Astrocyte of the hippocampus (primary cell): ENCODE data around the gene HK1.
"Not testable (repeated sequence)": the region's sequence is repeated elsewhere in the genome, so short reads cannot be mapped to it uniquely, and the experiment has no call there.

Experiments
- DNase-seq: peaks from one replicate; pipeline ENCODE4 v3.0.0; 2011; ENCODE audit warnings: low read depth, low spot score

The HK1 gene

DNA sequence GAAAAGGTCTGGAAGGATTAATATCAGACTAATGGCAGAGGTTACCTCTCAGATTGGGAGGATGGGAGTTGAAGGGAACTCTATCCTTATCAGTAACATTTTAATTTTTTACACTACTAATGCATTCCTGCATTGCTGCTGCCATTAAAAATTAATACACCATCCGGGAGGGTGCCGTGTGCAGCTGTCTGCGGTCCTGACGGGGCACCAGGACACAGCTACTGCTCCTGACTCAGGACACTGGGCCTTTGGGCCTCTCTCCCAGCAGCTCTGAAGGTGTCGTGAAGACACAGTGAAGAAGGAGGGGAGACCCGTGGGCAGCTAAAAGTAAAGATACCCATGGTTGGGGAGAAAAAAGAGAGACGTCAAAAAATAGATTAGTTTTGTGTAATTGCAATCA lies 23.4 kb upstream of the HK1 start:
- no peak for DNase-seq

DNA sequence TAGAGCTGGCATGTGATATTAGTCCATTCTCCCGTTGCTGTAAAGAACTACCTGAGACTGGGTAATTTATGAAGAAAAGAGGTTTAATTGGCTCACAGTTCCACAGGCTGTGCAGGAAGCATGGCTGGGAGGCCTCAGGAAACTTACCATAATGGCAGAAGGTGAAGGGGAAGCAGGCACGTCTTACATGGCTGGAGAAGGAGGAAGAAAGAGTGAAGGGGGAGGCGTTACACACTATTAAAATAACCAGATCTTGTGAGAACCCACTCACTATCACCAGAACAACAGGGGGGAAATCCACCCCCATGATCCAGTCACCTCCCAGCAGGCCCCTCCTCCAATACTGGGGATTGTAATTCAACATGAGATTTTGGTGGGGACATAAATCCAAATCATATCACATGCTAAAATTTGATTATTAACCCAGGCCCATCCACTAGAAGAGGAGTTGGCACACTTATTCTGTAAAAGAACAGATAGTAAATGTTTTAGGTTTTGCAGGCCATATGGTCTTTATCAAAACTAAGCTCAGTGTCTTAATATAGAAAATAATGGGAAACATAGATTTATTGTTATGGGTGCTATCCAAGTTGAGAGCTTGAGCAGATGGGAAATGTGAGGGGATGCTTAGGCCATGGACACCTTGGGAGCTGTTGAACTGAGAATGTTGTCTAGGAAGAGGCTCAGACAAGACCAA lies 18.6 kb upstream of the HK1 start:
- no peak for DNase-seq

DNA sequence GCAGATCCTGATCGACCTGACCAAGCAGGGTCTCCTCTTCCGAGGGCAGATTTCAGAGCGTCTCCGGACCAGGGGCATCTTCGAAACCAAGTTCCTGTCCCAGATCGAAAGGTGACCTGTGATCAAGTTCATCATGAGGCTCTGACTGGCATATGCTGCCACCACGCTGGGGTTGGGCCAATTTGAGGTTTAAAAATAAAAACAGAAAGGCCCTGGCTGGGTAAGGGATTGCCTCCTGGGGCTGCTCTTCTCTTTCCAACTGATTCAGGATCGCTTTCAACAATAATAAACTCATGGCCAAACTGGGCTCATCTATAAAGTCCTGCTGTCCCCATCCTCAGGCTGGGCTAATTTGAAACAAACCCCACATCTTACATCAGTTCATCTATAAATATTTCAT lies 17.1 kb upstream of the HK1 start:
- DNase-seq = no peak

DNA sequence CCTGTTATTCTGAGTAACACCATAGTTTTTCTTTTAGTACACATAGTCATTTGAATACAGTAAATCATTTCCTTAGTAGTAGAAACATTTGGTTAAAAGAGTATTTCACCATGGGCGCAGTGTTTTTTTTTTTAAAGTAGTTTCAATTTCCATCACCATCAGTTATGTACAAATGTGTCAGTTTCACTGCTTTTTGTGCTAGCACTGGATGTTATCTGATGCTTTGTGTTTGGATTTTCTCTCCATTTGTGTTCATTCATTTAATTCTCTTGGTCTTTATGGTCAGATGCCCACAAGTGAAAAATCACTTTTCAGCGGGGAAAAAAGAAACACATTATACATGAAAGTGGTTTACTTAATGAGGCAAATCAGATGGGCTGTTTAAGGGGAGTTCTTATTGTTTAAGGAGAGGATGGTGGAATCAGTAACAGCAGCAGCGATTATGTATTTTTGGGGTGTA lies 16.0 kb upstream of the HK1 start:
- no peak for DNase-seq

DNA sequence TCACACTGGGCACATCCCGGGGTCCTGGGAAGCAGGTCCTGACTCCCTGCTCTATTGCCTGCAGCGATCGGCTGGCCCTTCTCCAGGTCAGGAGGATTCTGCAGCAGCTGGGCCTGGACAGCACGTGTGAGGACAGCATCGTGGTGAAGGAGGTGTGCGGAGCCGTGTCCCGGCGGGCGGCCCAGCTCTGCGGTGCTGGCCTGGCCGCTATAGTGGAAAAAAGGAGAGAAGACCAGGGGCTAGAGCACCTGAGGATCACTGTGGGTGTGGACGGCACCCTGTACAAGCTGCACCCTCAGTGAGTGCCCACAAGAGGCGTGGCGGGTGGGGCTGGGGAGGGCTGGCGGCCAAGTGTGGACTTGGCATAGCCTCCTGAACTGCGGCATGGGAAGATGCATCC lies 12.8 kb upstream of the HK1 start:
- no peak for DNase-seq

DNA sequence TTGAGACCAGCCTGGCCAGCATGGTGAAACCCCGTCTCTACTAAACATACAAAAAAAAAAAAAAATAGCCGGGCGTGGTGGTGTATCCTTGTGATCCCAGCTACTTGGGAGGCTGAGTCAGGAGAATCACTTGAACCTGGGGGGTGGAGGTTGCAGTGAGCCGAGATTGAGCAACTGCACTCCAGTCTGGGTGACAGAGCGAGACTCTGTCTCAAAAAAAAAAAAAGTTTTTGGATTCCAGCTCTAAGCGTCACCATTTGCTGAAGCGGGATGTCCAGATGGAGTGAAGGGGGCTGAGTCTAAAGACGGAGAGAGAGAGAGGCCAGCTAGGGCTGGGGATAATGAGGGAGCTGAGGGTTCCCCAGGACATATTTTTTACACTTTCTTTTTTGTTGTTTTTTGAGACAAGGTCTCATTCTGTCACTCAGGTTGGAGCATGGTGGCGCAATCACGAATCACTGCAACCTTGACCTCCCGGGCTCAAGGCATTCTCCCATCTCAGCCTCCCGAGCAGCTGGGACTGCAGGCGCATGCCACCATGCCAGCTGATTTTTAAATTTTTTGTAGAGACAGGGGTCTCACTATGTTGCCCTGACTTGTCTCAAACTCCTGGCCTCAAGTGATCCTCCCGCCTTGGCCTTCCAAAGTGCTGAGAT lies 9.4 kb upstream of the HK1 start:
- DNase-seq = no peak

DNA sequence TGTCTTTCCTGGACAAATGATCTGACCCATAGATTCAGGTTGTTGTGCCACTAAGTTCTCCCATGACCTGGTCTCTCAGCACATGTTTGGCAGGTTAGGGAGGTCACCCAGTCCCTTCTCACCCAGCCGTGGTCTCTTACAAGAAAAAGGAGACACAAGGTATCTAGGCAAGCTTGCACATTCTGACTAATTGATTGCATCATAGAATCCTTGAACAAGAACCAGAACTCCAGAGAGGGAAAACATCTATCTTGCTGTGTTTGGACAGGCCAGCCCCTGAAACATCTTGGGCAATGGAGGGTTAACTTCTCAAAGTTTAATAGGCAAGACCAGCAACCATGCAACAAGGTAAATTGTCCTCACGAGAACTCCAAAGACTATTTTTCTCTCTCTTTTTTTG lies 8.5 kb upstream of the HK1 start:
- no peak for DNase-seq

DNA sequence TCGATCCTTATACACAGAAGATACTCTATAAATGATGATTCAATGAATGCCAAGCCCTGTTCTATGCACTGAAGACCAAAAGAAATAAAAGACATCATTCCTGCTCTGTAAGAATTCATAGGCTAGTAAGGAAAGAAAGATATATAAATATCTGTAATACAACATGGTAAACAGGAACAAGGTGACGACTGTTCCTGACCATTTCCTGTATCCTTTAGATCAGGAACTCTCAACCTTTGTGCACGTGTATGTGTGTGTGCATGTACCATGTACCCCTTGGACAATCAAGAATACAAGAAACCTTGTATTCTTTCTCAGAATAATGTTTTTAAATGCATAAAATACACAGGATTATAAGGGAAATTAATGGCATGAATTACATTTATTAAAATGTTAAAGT lies 7.3 kb upstream of the HK1 start:
- DNase-seq = no peak

DNA sequence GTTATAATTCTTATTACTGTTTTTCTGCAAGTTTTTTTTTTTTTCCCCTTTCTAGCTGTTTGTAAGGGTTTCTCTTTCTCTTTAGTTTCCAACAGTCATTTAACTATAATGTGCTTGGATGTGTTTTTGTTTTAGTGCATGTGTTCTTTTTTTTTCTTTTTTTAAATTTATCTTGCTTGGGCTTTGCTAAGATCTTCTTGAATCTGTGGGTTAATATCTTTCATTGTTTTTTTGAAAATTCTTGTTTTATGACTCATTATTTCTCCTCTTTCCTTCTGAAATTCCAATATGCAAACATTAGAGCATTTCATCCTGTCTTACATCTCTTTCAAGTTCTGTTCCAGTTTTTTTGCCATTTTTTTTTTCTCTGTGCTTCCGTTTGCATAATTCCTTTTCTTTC lies 5.7 kb upstream of the HK1 start:
- no peak for DNase-seq

DNA sequence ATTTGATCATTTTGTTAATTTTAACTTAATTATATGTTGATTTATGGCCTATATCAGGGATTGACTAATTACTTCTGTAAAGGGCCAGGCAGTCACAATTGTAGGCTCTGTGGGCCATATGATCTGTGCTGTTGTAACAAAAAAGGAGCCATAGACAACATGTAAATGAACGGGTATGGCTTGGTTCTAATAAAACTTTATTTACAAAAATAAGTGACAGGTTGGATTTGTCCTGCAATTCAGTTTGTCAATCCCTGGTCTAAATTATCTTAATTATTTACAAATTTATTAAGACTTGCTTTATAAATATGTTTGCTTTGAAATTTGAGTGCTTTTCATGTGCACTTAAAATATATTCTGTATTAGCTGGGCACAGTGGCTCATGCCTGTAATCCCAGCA lies 2.9 kb upstream of the HK1 start:
- no peak for DNase-seq

DNA sequence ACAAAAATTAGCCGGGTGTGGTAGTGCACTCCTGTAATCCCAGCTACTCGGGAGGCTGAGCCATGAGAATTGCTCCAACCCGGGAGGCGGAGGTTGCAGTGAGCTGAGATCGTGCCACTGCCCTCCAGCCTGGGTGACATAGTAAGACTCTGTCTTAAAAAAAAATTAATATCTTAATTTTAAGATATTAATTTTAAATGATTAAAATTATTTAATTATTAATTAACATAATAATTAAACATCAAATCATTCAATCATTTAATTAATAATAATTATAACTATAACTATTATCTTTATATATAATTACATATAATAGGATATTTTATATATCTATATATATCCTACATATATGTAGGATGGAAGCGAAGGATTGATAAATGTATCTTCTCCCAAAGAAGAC lies 1.8 kb upstream of the HK1 start:
- no peak for DNase-seq

DNA sequence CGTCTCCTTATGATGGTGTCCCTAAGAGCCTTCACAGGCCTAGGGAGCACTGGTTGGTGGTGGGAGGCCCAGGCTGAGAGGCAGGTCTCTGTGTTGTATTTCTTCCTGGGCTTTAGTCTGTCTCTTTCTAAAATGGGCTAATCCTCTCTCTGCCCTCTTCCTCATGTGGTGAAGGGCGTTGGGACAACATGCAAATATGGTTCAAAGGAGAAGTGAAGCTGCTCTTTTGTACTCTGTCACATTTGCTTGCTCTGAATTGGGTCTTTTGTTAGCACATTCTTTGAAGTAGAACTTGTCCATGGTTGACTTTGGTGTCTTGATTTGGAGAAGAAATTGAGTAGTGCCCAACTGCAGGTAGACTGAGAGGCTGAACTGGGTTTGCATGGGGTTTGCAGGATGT lies 814 bp downstream of the HK1 start:
- DNase-seq = no peak

DNA sequence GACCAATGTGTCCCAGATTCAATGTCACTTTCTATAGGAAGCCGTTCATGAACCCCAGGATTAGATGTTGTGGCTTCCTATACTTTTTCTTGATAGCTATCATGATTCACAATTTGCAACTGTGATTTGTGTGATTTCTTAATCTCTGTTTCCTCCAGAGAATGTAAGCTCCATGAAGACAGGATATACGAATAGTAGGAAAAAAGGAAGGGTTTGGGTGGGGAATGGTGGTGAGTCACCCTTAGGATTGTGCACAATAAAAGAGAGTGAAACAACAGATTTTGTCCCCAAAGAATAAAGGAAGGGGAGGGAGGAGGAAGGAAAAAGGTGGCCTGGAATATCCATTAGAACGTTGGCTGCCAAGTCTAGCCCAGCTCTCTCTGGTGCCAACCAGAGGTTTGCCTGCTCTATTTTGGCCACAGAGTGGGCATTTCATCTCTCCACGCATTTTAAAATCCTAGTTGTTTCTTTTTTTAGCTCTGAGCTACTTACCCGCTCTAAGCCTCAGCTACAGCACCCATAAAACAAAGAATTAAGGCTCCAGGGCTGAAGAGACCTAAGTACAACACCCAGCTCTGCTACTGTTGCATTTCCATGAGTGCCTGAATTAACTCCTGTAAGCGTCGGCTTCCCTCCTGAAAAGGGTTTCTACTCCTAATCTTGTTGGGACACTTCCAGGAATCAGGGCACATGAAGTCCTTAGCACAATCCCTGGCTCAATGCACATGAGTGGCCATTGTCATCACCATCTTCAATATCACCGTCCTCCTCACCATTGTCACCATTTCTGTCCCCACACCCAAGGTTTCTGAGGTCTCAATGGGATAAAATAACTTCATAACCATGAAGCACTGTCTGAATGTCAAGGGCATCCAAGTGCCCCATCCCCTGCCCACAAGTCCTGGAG lies 3.5 kb downstream of the HK1 start:
- DNase-seq = no peak

DNA sequence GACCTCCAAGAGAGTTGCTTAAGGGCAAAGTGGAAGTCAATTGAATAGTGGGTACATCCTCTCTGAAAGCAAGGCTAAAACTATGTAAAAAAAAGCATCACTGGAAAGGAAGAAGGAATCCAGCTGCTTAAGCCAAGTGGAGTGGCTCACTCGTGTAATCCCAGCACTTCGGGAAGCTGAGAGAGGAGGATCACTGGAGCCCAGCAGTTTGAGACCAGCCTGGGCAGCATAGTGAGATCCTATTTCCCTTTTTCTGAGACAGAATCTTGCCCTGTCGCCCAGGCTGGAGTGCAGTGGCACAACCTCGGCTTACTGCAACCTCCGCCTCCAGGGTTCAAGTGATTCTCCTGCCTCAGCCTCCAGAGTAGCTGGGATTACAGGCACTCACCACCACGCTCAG lies 6.1 kb downstream of the HK1 start:
- DNase-seq = not testable (repeated sequence)

DNA sequence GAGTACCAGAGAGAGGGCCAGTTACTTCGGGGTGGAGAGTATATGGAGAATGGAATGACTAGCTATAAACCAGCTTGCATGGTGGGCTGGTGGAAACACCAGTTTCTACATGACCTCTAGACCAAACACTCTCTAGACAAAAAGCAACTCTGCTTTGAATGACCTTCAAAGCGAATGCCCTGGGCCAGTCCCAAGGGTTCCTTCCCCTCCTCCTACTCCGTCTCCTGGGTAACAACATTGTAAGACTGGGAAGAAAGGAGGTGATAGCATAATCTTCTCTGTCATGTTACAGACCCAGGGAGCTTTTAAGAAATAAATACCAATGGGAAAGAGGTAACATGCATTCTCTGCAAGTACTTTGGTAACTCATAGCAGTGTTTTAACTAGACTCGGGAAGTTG lies 7.4 kb downstream of the HK1 start:
- no peak for DNase-seq

DNA sequence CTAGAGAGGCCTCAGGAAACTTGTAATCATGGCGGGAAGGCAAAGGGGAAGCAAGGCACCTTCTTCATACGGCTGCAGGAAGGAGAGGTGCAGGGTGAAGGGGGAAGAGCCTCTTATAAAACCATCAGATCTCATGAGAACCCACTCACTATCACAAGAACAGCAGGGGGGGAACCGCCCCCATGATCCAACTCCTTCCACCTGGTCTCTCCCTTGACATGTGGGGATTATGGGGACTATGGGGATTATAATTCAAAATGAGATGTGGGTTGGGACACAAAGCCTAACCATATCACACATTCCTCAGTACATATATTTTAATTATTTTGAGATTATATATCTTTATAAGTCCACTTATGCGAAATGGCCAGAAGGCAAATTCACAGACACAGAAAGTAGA lies 8.9 kb downstream of the HK1 start:
- DNase-seq = no peak

DNA sequence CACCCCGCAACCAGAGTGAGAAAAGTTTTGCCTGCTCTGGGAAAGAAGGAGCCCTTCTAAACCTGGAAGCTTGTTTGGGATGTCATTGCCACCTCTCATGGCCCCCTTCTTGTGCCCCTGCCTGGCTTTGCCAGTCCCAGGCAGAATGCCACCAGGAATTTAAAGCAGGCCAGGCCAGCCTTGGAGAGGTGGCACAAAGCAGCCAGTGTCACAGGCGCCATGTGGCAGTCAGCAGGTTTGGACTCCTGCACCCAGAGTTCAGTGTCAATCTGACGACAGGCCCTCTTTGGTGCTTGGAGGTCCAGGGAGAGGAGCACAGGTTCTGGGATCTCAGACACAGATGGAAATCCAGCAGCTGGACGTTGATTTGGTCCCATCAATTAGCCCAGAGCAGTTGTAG lies 12.7 kb downstream of the HK1 start:
- DNase-seq = no peak

DNA sequence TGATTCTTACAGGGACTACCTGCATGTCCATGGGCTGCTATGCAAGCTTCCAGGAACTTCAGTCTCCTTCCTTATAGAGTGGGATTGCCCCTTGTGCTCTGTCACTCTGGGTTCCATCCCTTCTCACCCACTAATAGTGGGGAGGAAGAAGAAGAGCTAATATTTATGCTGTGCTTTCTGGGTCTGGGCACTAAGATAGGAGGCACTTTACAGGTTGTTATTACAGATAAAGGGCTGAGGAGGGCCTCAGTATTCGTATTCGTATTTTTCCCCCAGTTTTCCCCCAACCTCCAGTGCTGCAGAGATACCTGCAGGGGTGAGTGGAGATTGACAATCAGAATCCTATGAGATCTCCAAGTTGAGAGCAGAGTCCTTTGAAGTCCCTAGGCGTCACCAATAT lies 14.2 kb downstream of the HK1 start:
- no peak for DNase-seq

DNA sequence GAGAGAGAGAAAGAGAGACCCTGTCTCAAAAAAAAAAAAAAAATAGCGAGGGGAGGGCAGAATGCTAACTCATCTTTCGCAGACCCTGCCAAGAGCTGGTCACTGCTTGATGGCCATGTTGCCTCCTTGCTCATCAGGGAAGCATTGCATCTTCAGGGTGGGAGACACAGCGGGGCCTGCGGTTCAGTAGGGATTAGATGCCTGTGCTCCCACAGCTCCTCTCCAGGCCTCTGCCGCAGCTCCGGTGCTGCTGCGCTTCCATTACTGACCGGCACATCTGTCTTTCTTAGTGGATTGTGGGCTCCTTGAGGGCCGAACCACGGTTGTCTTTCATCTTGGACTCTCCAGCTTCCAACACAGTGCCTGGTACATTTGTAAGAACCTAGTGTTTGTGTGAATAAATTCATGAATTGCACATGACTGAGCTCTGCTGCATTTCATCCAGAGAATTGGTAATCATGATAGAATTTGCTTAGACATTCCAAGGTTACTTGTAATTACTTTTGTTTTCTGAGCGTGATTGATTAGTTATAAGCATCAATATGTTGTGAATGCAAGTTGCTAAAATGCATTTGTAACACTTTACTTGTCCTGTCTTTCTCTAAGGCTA lies 16.8 kb downstream of the HK1 start:
- no peak for DNase-seq

DNA sequence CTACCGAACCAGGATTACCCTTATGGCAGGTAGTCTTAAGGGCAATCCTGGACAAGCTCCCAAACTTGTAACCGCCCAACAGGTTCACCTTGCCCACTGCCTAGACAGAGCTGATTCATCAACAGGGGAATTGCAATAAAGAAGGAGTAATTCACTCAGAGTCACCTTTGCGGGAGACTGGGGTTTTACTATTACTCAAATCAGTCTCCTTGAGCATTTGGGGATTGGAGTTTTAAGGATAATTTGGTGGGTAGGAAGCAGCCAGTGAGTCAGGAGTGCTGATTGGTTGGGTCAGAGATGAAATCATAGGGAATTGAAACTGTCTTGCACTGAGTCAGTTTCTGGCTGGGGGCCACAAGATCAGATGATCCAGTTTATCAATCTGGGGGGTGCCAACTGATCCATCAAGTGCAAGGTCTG lies 25.3 kb downstream of the HK1 start:
- DNase-seq = no peak

DNA sequence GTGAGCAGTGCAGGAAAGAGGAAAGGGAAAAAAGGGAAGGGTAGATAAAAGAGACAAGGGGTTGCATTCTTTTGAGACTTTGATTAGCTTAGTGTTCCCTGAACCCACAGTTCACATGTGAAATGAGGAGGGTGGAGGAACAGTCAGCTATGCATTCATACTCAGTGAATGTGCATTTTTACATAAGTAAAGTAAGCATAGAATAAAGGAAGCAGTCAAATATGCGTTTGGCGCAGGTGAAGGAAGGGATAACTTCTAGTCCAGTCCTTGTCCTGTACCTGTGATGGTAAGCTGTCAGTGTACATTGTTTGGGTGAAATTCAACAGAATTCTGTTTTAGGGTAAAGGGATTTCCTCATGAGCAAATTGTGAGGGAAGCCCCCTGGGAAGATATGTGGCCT lies 28.1 kb downstream of the HK1 start:
- no peak for DNase-seq

DNA sequence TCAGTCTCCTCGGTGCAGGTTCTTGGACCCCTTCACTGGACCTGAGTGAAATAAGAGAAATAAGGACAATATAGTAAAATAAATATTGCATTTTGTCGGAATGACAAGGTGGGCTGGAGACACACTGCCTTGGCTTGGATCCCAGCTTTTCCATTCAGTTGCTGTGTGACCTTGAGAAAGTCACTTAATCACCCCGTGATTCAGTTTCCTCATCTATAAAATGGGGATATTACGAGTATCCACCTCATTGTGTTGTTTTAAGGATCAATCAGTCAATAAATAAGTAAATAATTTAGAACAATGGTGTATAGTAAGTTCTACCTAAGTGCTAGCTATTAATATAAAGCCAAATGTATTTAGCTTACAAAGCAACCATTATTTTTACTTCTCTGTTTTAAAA lies 29.1 kb downstream of the HK1 start:
- DNase-seq = no peak
